Spleen (tissue), 11 donors: ENCODE results near the gene MAS1L. TPM values are rescaled to one million over a fixed set of nuclear protein-coding genes. Genes with fewer than 3 reads are reported as not detected.

Experiments used
- DNase-seq: peaks from one replicate; pipeline ENCODE4 v3.0.0-alpha.2; 2020
- H3K27ac ChIP-seq, 8 donors: fragments of 200-600 bp; sonication (generic) in 7 of 8; 1 replicate in 4 of 8; 2 replicates in 4 of 8; pipeline versions ENCODE4 v1.5.0 to v1.8.0; 2016 to 2021; ENCODE audit warnings: inconsistent platforms in 4 of 8, mild to moderate bottlenecking in 4 of 8, moderate library complexity in 1 of 8
- H3K27me3 ChIP-seq, 7 donors: fragments of 200-600 bp; sonication (generic) in 6 of 7; replicated peaks in 1 of 7; 1 replicate in 4 of 7; 2 replicates in 3 of 7; pipeline versions ENCODE4 v1.5.0 to v1.8.0; 2016 to 2021; ENCODE audit warnings: inconsistent platforms in 3 of 7, mild to moderate bottlenecking in 1 of 7
- H3K36me3 ChIP-seq, 6 donors: fragments of 200-600 bp; sonication (generic) in 5 of 6; 1 replicate in 4 of 6; 2 replicates in 2 of 6; pipeline versions ENCODE4 v1.5.0 to v1.8.0; 2016 to 2021; ENCODE audit warnings: inconsistent platforms in 2 of 6
- H3K4me1 ChIP-seq, 6 donors: fragments of 200-600 bp; sonication (generic) in 5 of 6; 1 replicate in 3 of 6; 2 replicates in 3 of 6; pipeline versions ENCODE4 v1.5.0 to v1.8.0; 2016 to 2021; ENCODE audit warnings: inconsistent platforms in 3 of 6
- H3K4me3 ChIP-seq, 8 donors: fragments of 200-600 bp; sonication (generic) in 7 of 8; 1 replicate in 4 of 8; 2 replicates in 4 of 8; pipeline versions ENCODE4 v1.5.0 to v1.8.0; 2016 to 2021; ENCODE audit warnings: inconsistent platforms in 4 of 8, mild to moderate bottlenecking in 4 of 8, moderate library complexity in 2 of 8
- H3K9me3 ChIP-seq, 8 donors: fragments of 200-600 bp; sonication (generic) in 7 of 8; 1 replicate in 4 of 8; 2 replicates in 4 of 8; pipeline versions ENCODE4 v1.5.0 to v1.8.0; 2016 to 2021; ENCODE audit warnings: inconsistent platforms in 4 of 8
- CTCF ChIP-seq, 11 experiments: fragments of 200-600 bp in 7 of 11; fragments of 450-650 bp in 4 of 11; sonication (generic) in 4 of 11; IDR thresholded peaks in 8 of 11; conservative IDR thresholded peaks in 3 of 11; 1 replicate in 7 of 11; 2 replicates in 4 of 11; pipeline versions ENCODE4 v1.4.0 to v1.8.0; 2016 to 2021; ENCODE audit warnings: antibody characterized with exemption in 11 of 11, inconsistent platforms in 4 of 11, mild to moderate bottlenecking in 1 of 11
- POLR2A ChIP-seq, 3 donors: fragments of 450-650 bp; IDR thresholded peaks; one replicate each; pipeline ENCODE4 v1.5.1; 2017; ENCODE audit warnings: antibody characterized with exemption in 3 of 3, mild to moderate bottlenecking in 1 of 3
- POLR2AphosphoS5 ChIP-seq, 3 donors: sonication (generic); formaldehyde crosslinking; IDR thresholded peaks; one replicate each; pipeline ENCODE4 v1.5.1; 2017; ENCODE audit warnings: antibody characterized with exemption in 3 of 3
- WGBS, 5 donors: extraction: QIAGEN DNeasy Blood & Tissue Kit in 3 of 5; methylation state at CpG; one replicate each; pipeline versions ENCODE4 v1.1.5 to v1.1.7; 2013 to 2018; 5-methylcytosine and 5-hydroxymethylcytosine counted together
- intact Hi-C: fragments of 100-400 bp; cut with DNase I; formaldehyde crosslinking; loops from one replicate; pipeline ENCODE4 v1.15.0; 2023; ENCODE audit warnings: low total_unique reads
- polyA plus RNA-seq, 3 donors: library from polyadenylated mRNA; stranded (reverse); fragments of 200-250 nt; gene quantifications; one replicate each; pipeline ENCODE4 v1.2.1, GENCODE V29; 2013
- total RNA-seq, 7 donors: library from RNA; depleted of rRNA in 3 of 7; stranded (reverse); fragments of >200 nt in 3 of 7; fragmentation: NEBNext Ultra II Directional in 4 of 7; extraction: Animal tissue kit (Norgen Biotek cat#: 25700) in 4 of 7; gene quantifications; one replicate each; pipeline versions ENCODE4 v1.1.0 to v1.2.1, GENCODE V29; 2016 to 2021
- donor health status: healthy with polysubstance abuse.
- donor health status: DM: no; HTN: no; CAD: no; lungs with moderate emphysema.
- donor health status: DM: no; HTN: no; CAD: no.
- donor health status: Bipolar disorder and iron deficiency.
- donor health status: healthy.
- donor health status: DM: no; HTN: no; CAD: no.
- donor health status: DM: yes; HTN: yes; CAD: no.

Gene MAS1L
- total and polyA plus RNA-seq, 10 donors = not detected

- Histone ChIP-seq H3K27me3 (peaks cover 0 to 13% (median 0%) of the 10 kb centered on the region in 7 donors), H3K36me3 (no peaks in the 10 kb centered on the region), H3K27ac (no peak overlapping the region), H3K4me1 (no peaks in the 10 kb centered on the region), H3K9me3 (no peaks in the 10 kb centered on the region), H3K4me3 (no peak overlapping the region)
- intact Hi-C loops = no loop called here
- TF ChIP-seq CTCF (IDR thresholded peaks at IDR 0.05 in 8 of 11, conservative IDR thresholded peaks at IDR 0.05 in 3 of 11) (no peak), POLR2A (IDR thresholded peaks at IDR 0.05) (no peak), POLR2AphosphoS5 (IDR thresholded peaks at IDR 0.05) (no peak)
- 58 to 82% (median 74%) methylated on average over 6 to 11 of the region's 11 CpGs for WGBS, 5 donors
- no peak for DNase-seq
Observed at GRCh38 chr6:29506446-29507067, 18.8 kb upstream of the MAS1L start.

GRCh38 chr6:29505808-29506207, 18.1 kb upstream of the MAS1L start:
- DNase-seq = no peak
- H3K27ac ChIP-seq = no peak overlapping the region
- H3K9me3 ChIP-seq = no peaks in the 10 kb centered on the region
- H3K36me3 ChIP-seq = no peaks in the 10 kb centered on the region
- H3K4me1 ChIP-seq = no peaks in the 10 kb centered on the region
- peaks cover 0 to 20% (median 4%) of the 10 kb centered on the region in 7 donors for H3K27me3 ChIP-seq
- H3K4me3 ChIP-seq = no peak overlapping the region
- intact Hi-C loops = no loop called here
- TF ChIP-seq POLR2AphosphoS5 (IDR thresholded peaks at IDR 0.05) (no peak), POLR2A (IDR thresholded peaks at IDR 0.05) (no peak), CTCF (IDR thresholded peaks at IDR 0.05 in 8 of 11, conservative IDR thresholded peaks at IDR 0.05 in 3 of 11) (no peak)
- WGBS, 5 donors = 88 to 96% (median 93%) methylated on average over 3 of the region's 3 CpGs

GRCh38 chr6:29504961-29505360, 17.2 kb upstream of the MAS1L start:
- 46 to 70% (median 61%) methylated on average over 2 of the region's 2 CpGs for WGBS, 5 donors
- H3K4me1 ChIP-seq = no peaks in the 10 kb centered on the region
- H3K27me3 ChIP-seq = peaks cover 0 to 28% (median 9%) of the 10 kb centered on the region in 7 donors
- no peaks in the 10 kb centered on the region for H3K36me3 ChIP-seq
- no peaks in the 10 kb centered on the region for H3K9me3 ChIP-seq
- DNase-seq = no peak
- intact Hi-C loops = no loop called here
- TF ChIP-seq CTCF (IDR thresholded peaks at IDR 0.05 in 8 of 11, conservative IDR thresholded peaks at IDR 0.05 in 3 of 11) (no peak), POLR2A (IDR thresholded peaks at IDR 0.05) (no peak), POLR2AphosphoS5 (IDR thresholded peaks at IDR 0.05) (no peak)
- H3K4me3 ChIP-seq = no peak overlapping the region
- H3K27ac ChIP-seq = no peak overlapping the region

- no peak for DNase-seq
- no peak overlapping the region for H3K27ac ChIP-seq
- no peaks in the 10 kb centered on the region for H3K36me3 ChIP-seq
- intact Hi-C loops = no loop called here
- peaks cover 0 to 32% (median 9%) of the 10 kb centered on the region in 7 donors for H3K27me3 ChIP-seq
- H3K4me1 ChIP-seq = no peaks in the 10 kb centered on the region
- WGBS, 5 donors = 89 to 98% (median 93%) methylated on average over 5 of the region's 5 CpGs
- H3K4me3 ChIP-seq = no peak overlapping the region
- TF ChIP-seq POLR2A (IDR thresholded peaks at IDR 0.05) = no peak
- no peak for TF ChIP-seq POLR2AphosphoS5 (IDR thresholded peaks at IDR 0.05)
- TF ChIP-seq CTCF (IDR thresholded peaks at IDR 0.05 in 8 of 11, conservative IDR thresholded peaks at IDR 0.05 in 3 of 11) = no peak
- no peaks in the 10 kb centered on the region for H3K9me3 ChIP-seq
Observed at GRCh38 chr6:29502597-29502996, 14.8 kb upstream of the MAS1L start.
